ENCODE results near the gene CACNA1C. TPM values are rescaled to one million over a fixed set of nuclear protein-coding genes. Genes with fewer than 3 reads are reported as not detected.

Gene CACNA1C
- total RNA-seq, 1 experiment from 2014 or later, result 1.1 TPM

DNA sequence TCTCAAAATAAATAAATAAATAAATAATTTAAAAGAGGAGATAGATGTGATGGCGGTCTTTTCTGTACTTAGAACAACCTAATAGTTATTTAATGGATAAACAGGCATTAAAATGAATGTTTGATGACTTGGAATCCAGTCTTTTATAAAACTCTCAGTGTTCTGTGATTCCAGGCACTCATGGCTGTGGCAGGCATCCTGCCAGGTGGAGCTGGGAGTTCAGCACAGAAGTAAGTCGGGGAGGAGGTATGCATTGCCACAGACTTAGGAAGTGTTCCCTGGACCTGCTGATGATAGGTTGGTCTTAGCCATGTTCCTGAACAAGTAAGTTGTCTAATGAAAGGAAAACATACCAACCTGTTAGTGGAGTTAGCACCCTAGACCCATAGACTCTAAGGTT, 126.3 kb downstream of the CACNA1C start:
- Histone ChIP-seq H4K20me1 (ENCODE audit: control insufficient read depth, insufficient read depth, insufficient read length) (no peaks in the 10 kb centered on the region), H2BK15ac (ENCODE audit: low read depth, low read length) (no peak overlapping the region), H2AFZ (ENCODE audit: low read length) (no peak overlapping the region), H2AK5ac (ENCODE audit: insufficient read length, low read length) (no peak overlapping the region), H3K4me1 (ENCODE audit: insufficient read depth, low read length) (peaks cover 5% of the 10 kb centered on the region; the same call in 1 of the 2 replicates), H2BK20ac (ENCODE audit: low read depth, low read length, poor library complexity, severe bottlenecking) (no peak overlapping the region), H3K27me3 (ENCODE audit: insufficient read depth, low read length) (no peaks in the 10 kb centered on the region), H3K14ac (ENCODE audit: insufficient read depth, low read length) (no peak overlapping the region), H3K9me3 (ENCODE audit: control insufficient read depth, low read depth, low read length) (no peaks in the 10 kb centered on the region), H3K23ac (ENCODE audit: insufficient read length, low read depth, low read length) (no peak overlapping the region), H3K56ac (ENCODE audit: insufficient read length, low read depth, low read length) (no peak overlapping the region), H3K79me1 (ENCODE audit: insufficient read depth, low read depth, low read length, poor library complexity, severe bottlenecking) (no peaks in the 10 kb centered on the region), H4K8ac (replicated peaks; ENCODE audit: insufficient read length, low read depth, low read length) (no peak overlapping the region), H4K91ac (ENCODE audit: insufficient read length, low read depth, low read length) (no peak overlapping the region), H3K4ac (ENCODE audit: low read depth, low read length) (no peak overlapping the region), H2BK12ac (ENCODE audit: insufficient read length, low read depth, low read length) (no peak overlapping the region), H3K27ac (ENCODE audit: insufficient read length, low read depth, low read length) (no peak overlapping the region), H2BK120ac (ENCODE audit: low read depth, low read length, poor library complexity, severe bottlenecking) (no peak overlapping the region), H3K18ac (ENCODE audit: insufficient read length, low read depth, low read length) (no peak overlapping the region), H3K4me2 (ENCODE audit: insufficient read depth, insufficient read length, low read length) (no peak overlapping the region), H3K79me2 (ENCODE audit: insufficient read depth, low read length) (no peaks in the 10 kb centered on the region), H4K5ac (ENCODE audit: insufficient read length, low read depth, low read length) (no peak overlapping the region), H2BK5ac (ENCODE audit: insufficient read length, low read length) (no peak overlapping the region), H3K23me2 (ENCODE audit: insufficient read length, low read depth, low read length, poor library complexity, severe bottlenecking) (no peaks in the 10 kb centered on the region), H3K9ac (ENCODE audit: extremely low read depth, insufficient read length, low read length) (no peak overlapping the region), H3T11ph (ENCODE audit: low read length) (no peak overlapping the region)
- Mint-ChIP-seq H3K4me1 (peaks cover 16 to 17% of the 10 kb centered on the region in 2 experiments), H3K27me3 (ENCODE audit: low read depth) (peaks cover 11% of the 10 kb centered on the region), H3K9me3 (no peaks in the 10 kb centered on the region), H3K27ac (no peak overlapping the region), H3K36me3 (ENCODE audit: insufficient read depth in 1 of 3, low read depth in 3 of 3) (no peaks in the 10 kb centered on the region), H3K4me3 (no peak overlapping the region)
- DNase-seq, result no peak
- TF ChIP-seq, protein P1, sequence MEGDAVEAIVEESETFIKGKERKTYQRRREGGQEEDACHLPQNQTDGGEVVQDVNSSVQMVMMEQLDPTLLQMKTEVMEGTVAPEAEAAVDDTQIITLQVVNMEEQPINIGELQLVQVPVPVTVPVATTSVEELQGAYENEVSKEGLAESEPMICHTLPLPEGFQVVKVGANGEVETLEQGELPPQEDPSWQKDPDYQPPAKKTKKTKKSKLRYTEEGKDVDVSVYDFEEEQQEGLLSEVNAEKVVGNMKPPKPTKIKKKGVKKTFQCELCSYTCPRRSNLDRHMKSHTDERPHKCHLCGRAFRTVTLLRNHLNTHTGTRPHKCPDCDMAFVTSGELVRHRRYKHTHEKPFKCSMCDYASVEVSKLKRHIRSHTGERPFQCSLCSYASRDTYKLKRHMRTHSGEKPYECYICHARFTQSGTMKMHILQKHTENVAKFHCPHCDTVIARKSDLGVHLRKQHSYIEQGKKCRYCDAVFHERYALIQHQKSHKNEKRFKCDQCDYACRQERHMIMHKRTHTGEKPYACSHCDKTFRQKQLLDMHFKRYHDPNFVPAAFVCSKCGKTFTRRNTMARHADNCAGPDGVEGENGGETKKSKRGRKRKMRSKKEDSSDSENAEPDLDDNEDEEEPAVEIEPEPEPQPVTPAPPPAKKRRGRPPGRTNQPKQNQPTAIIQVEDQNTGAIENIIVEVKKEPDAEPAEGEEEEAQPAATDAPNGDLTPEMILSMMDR (conservative IDR thresholded peaks at IDR 0.05), result no peak
- WGBS (ENCODE audit: extremely low coverage, insufficient read length, low lambda C conversion rate), result no CpG with 5 or more reads among the region's 2 CpGs

Data from H9 (cell line).